Neutrophil (primary cell): ENCODE data around the gene NUP62.

ENCODE experiments used
- H3K27ac ChIP-seq: fragments of 200-600 bp; sonication (generic); 2 replicates; pipeline ENCODE4 v1.5.1; 2016; ENCODE audit warnings: mild to moderate bottlenecking, moderate library complexity
- H3K27me3 ChIP-seq: fragments of 200-600 bp; sonication (generic); 2 replicates; pipeline ENCODE4 v1.6.0; 2016; ENCODE audit warnings: mild to moderate bottlenecking
- H3K36me3 ChIP-seq: fragments of 200-600 bp; sonication (generic); 2 replicates; pipeline ENCODE4 v1.5.1; 2017
- H3K4me1 ChIP-seq, 2 experiments: fragments of 200-600 bp in 1 of 2; sonication (generic) in 1 of 2; 1 replicate in 1 of 2; 2 replicates in 1 of 2; pipeline versions ENCODE4 v1.5.1 to v1.6.1; 2013 to 2016; ENCODE audit warnings: low read depth in 1 of 2, low read length in 1 of 2, mild to moderate bottlenecking in 1 of 2, moderate library complexity in 1 of 2; ENCODE audit not compliant: control insufficient read depth in 1 of 2, insufficient read depth in 1 of 2
- H3K4me3 ChIP-seq, 2 experiments: fragments of 200-600 bp in 1 of 2; sonication (generic) in 1 of 2; 1 replicate in 1 of 2; 2 replicates in 1 of 2; pipeline ENCODE4 v1.5.1; 2013 to 2016; ENCODE audit warnings: low read depth in 1 of 2, low read length in 1 of 2, mild to moderate bottlenecking in 1 of 2, moderate library complexity in 1 of 2
- H3K9me3 ChIP-seq: fragments of 200-600 bp; sonication (generic); 2 replicates; pipeline ENCODE4 v1.5.1; 2016
- TF ChIP-seq, protein P1 (sequence below): fragments of 200-600 bp; sonication (generic); IDR thresholded peaks from 2 replicates; pipeline ENCODE4 v1.5.1; 2016; ENCODE audit warnings: antibody characterized with exemption

Gene NUP62

GRCh38 chr19:49873129-49873521 lies 56.2 kb downstream of the NUP62 start:
- TF ChIP-seq, protein P1, sequence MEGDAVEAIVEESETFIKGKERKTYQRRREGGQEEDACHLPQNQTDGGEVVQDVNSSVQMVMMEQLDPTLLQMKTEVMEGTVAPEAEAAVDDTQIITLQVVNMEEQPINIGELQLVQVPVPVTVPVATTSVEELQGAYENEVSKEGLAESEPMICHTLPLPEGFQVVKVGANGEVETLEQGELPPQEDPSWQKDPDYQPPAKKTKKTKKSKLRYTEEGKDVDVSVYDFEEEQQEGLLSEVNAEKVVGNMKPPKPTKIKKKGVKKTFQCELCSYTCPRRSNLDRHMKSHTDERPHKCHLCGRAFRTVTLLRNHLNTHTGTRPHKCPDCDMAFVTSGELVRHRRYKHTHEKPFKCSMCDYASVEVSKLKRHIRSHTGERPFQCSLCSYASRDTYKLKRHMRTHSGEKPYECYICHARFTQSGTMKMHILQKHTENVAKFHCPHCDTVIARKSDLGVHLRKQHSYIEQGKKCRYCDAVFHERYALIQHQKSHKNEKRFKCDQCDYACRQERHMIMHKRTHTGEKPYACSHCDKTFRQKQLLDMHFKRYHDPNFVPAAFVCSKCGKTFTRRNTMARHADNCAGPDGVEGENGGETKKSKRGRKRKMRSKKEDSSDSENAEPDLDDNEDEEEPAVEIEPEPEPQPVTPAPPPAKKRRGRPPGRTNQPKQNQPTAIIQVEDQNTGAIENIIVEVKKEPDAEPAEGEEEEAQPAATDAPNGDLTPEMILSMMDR: no peak
- H3K27ac ChIP-seq: no peak overlapping the region
- H3K4me1 ChIP-seq: peaks cover 27 to 32% of the 10 kb centered on the region in 2 experiments
- H3K36me3 ChIP-seq: no peaks in the 10 kb centered on the region
- H3K27me3 ChIP-seq: no peaks in the 10 kb centered on the region
- no peaks in the 10 kb centered on the region for H3K9me3 ChIP-seq
- H3K4me3 ChIP-seq: no peak overlapping the region

DNA sequence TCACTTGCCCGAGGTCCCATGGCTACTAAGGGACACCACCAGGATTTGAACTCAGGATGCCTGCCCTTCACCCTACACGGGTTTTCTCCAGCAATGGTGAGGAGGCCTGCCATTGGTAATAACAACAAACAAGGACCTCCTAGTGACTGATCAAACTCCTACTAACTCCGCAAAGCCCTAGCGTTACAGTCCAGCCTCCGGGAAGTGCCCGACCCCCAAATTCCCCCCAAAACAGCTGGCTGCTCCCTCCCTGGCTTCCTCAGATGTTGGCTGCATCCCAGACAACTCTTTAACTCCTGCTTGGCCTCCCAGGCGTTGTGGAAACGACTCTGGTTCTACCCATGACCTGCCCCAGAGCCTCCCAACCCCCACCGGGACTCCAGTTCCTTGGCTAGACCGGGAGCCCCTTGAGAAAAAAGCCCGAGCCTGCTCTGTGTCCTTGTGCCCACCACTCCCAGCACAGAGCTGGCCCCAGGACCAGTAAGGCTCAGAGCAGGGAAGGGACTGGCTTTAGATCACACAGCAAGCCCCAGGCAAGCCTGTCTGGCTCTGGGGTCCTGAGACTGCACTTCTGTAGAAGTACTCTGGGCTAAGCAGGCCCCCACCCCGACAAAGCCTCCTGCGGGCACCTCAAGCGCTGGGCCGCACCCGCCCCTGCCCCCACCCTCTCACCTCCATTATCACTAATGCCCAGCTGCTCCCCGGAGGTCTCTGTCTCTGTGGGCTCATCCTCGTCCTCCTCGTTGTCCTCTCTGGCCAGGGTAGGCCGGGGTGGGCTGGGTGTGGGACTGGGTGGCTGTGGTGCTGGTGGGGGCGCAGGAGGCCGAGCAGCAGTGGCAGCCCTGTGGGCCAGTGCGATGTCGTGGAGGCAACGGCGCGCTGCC lies 56.8 kb downstream of the NUP62 start:
- H3K9me3 ChIP-seq: no peaks in the 10 kb centered on the region

DNA sequence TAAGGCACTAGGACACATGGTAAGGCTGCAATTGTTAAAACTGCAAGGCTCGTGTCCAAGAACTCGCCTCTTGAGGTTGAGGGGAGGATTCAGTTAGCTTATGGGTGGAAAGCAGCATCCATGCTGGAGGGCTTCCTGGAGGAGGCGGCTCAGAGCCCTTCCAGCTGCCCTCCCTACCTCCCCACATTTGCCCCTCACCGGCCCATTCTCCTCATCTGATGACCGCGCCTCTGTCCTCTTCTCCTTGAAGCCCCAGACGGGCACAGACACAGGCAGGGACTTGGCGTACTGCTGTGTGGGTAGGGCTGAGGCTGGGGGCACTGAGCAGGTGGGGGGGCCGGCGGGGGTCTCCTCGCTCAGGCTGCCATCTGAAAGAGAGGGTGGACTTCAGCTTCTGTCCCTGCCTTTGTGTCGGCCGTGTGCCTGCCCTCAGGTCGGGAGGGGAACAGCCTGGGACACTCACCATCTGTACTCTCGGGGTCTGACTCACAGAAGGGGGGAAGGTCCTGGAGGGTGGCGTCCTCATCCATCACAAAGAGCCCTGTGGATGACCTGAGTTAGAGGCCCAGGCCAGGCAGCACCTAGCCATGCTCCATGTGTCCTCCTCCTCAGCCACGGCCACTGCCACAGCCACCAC lies 57.8 kb downstream of the NUP62 start:
- no peaks in the 10 kb centered on the region for H3K27me3 ChIP-seq
- H3K36me3 ChIP-seq: no peaks in the 10 kb centered on the region
- H3K27ac ChIP-seq: peak overlapping the region; percentile 29
- TF ChIP-seq, protein P1: no peak
- no peak overlapping the region for H3K4me3 ChIP-seq
- H3K9me3 ChIP-seq: no peaks in the 10 kb centered on the region
- H3K4me1 ChIP-seq: peaks cover 38 to 39% of the 10 kb centered on the region in 2 experiments

More for the DNA sequence above, 56.8 kb downstream of the NUP62 start:
- H3K4me1 ChIP-seq: peaks cover 32 to 33% of the 10 kb centered on the region in 2 experiments
- peak overlapping the region; percentile 29 for H3K27ac ChIP-seq
- H3K27me3 ChIP-seq: no peaks in the 10 kb centered on the region
- H3K4me3 ChIP-seq: no peak overlapping the region
- no peaks in the 10 kb centered on the region for H3K36me3 ChIP-seq
- TF ChIP-seq, protein P1: no peak

DNA sequence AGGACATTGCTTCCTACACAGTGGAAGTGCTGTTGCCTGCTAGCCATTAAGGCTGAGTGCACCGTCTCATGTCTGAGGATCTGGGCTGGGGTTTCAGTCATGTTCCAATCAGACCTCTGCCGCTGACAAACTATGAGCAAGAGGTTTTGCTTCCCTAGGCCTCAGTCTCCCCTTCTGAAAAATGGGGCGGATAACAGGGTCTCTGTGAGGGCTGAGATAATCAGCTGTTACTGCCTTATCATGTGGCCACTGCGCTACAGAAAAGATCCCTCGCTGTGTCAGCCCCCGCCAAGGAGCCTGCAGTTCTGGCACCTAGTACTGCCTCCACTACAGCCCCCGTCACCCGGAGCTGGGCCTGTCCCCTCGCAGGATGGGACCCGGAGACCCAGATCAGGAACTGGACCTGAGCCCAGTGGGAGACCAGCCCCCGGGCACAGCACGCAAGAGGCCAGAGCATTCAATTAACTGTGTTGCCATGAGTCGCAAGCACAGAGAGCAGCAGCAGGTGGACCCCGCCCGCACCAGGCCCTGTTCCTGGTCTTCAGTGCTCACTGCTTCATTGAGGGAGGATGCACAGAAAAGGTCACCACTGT lies 58.9 kb downstream of the NUP62 start:
- H3K9me3 ChIP-seq: no peaks in the 10 kb centered on the region
- peaks cover 42 to 44% of the 10 kb centered on the region in 2 experiments for H3K4me1 ChIP-seq
- TF ChIP-seq, protein P1: no peak
- H3K27me3 ChIP-seq: no peaks in the 10 kb centered on the region
- no peaks in the 10 kb centered on the region for H3K36me3 ChIP-seq
- peak overlapping the region; percentile 79 to 87 for H3K4me3 ChIP-seq
- peak overlapping the region; percentile 91 for H3K27ac ChIP-seq

DNA sequence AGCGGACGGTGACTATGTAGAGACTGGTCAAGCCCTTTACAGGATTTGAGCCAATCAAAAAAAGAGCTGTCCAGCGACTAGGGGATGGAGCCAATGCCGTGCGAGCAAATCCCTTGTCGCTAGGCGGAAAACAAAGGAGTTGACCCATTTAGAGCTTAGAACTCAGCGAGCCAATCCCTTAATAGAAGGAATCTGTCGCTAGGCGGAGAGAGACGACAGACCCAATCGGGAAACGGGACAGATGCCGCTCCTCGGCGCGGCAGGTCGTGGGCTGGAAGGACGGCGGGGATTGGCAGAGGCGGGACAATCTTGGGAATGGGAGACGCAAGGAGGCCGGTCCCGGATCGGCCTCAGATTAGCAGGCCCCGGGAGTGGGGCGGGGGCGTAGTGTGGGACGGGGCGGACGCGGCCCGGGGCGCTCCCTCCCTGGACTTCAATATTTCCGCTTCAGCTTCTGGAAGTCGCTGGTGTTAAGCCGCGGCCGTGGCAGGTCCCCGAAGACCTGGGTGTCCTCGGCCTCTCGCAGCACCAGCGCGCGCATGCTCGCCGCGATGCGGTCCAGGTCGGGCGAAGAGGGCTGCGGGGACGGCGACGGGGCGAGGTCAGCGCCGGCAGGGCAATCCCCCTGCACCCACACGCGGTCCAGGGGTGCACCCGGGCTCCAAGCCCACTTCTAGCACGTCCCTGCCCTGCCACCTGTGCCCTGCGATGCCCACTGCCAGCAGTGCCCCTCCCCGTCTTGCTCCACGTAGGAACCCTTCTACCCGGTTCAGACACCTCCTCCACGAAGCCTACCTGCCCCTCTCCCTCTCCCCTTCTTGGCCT lies 59.6 kb downstream of the NUP62 start:
- H3K9me3 ChIP-seq: no peaks in the 10 kb centered on the region
- no peaks in the 10 kb centered on the region for H3K27me3 ChIP-seq
- peak overlapping the region; percentile 79 to 87 for H3K4me3 ChIP-seq
- peaks cover 5% of the 10 kb centered on the region for H3K36me3 ChIP-seq
- H3K4me1 ChIP-seq: peaks cover 48 to 49% of the 10 kb centered on the region in 2 experiments
- peak overlapping the region; percentile 91 for H3K27ac ChIP-seq
- TF ChIP-seq, protein P1: peak; percentile 26
